ENCODE measurements around the gene MPDU1. TPM values are rescaled to one million over a fixed set of nuclear protein-coding genes. Genes with fewer than 3 reads are reported as not detected.
"Not testable (repeated sequence)": the region's sequence is repeated elsewhere in the genome, so short reads cannot be mapped to it uniquely, and the experiment has no call there.

The MPDU1 gene
- total RNA-seq, 2 experiments from 2014 or later, result 50.9 to 51.4 TPM

DNA sequence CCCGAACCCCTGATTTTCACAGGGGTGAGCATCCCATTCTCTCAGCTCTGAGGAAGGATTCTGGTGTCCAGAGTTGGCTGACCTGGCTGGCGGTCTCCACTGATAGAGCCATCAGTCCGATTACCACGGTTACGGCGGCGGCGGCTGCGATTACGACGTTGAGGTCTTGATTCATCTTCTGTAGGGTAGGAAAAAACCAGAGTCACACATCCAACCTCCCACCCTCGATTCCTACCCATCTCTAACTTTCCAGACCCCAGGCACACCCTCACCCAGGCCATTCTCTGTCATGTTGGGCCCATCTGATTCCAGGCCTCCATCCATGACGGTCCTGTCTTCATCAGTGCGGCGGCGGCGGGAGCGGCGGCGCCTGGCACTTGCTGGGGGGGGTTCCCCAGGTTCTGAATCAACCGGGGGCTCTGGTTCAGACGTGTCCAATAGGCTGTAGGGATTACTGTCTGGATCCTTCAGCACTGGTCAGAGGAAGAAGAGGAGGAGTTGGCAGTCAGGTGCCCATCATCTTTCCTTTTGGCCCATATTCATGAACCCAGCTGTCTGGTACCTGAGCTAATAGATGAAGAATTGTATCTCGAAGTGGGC, 8.9 kb downstream of the MPDU1 start:
- Mint-ChIP-seq H3K4me1 (ENCODE audit: low read depth) (no peaks in the 10 kb centered on the region), H3K36me3 (ENCODE audit: low read depth) (peaks cover 55% of the 10 kb centered on the region), H3K27me3 (no peaks in the 10 kb centered on the region), H3K27ac (no peak overlapping the region), H3K9me3 (no peaks in the 10 kb centered on the region), H3K4me3 (no peak overlapping the region)
- ATAC-seq (no peak), DNase-seq (no peak)
- intact Hi-C loops (cut with micrococcal nuclease), result no loop called here
- TF ChIP-seq, protein P1, sequence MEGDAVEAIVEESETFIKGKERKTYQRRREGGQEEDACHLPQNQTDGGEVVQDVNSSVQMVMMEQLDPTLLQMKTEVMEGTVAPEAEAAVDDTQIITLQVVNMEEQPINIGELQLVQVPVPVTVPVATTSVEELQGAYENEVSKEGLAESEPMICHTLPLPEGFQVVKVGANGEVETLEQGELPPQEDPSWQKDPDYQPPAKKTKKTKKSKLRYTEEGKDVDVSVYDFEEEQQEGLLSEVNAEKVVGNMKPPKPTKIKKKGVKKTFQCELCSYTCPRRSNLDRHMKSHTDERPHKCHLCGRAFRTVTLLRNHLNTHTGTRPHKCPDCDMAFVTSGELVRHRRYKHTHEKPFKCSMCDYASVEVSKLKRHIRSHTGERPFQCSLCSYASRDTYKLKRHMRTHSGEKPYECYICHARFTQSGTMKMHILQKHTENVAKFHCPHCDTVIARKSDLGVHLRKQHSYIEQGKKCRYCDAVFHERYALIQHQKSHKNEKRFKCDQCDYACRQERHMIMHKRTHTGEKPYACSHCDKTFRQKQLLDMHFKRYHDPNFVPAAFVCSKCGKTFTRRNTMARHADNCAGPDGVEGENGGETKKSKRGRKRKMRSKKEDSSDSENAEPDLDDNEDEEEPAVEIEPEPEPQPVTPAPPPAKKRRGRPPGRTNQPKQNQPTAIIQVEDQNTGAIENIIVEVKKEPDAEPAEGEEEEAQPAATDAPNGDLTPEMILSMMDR (IDR thresholded peaks at IDR 0.05), result no peak
- POLR2A ChIA-PET, result interaction anchor here (0.8 to 1.5 kb wide), 3 partner anchors 12 to 94 kb away, joined by 3 read pairs; partner anchors contain the start of gene CD68
- CTCF ChIA-PET, result interaction anchor here (0.6 to 1.1 kb wide), 3 partner anchors 26 to 81 kb away, joined by 3 to 5 read pairs (median 3); no protein-coding TSS in a partner anchor

DNA sequence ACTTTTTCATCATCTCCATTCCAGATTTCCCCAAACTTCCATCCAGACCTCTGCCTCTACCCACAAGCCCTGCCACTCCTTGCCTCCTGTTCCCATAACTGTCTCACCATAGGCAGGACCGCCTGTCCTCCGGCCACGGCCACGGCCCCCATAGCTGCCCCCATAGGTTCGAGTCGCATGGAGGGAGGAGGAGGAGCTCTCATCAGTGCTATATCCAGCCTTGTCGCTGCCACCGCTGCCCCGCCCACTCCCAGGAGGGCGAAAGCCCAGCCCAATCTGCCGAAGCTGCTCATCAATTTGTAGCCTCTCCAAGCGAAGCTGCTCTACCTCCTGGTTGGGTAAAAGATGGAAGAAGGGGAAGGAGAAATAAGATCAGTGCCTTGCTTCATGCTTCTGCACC, 9.6 kb downstream of the MPDU1 start:
- ChIA-PET CTCF (interaction anchor here (0.8 to 2.1 kb wide), 2 partner anchors 33 to 94 kb away, joined by 3 to 7 read pairs; partner anchors contain the start of gene TP53), POLR2A (interaction anchor here (1.2 to 1.5 kb wide), 2 partner anchors 13 to 93 kb away, joined by 3 read pairs; no protein-coding TSS in a partner anchor)
- H3K4me1 Mint-ChIP-seq (ENCODE audit: low read depth), result no peaks in the 10 kb centered on the region
- intact Hi-C loops (cut with micrococcal nuclease), result no loop called here
- no peak overlapping the region for H3K4me3 Mint-ChIP-seq
- DNase-seq, result no peak
- no peaks in the 10 kb centered on the region for H3K27me3 Mint-ChIP-seq
- H3K36me3 Mint-ChIP-seq (ENCODE audit: low read depth), result peaks cover 47% of the 10 kb centered on the region
- no peak for ATAC-seq
- TF ChIP-seq, protein P1 (IDR thresholded peaks at IDR 0.05), result no peak
- H3K27ac Mint-ChIP-seq, result peak overlapping the region; percentile 8
- H3K9me3 Mint-ChIP-seq, result no peaks in the 10 kb centered on the region

DNA sequence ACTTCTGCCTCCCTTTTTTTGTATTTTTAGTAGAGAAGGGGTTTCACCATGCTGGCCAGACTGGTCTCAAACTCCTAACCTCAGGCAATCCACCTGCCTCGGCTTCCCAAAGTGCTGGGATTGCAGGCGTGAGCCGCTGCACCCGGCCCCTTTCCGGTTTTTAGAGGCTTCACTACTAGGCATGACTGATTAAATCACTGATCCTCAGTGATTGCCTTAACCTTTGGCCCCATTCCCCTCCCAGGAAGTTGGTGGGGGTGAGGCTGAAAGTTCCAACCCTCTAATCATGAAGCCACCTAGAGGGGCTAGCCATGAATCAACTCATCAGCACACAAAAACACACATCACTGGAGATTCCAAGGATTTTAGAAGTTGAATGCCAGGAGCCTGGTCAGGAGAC, 13.9 kb downstream of the MPDU1 start:
- H3K27me3 Mint-ChIP-seq; H3K4me3 Mint-ChIP-seq; intact Hi-C loops (cut with micrococcal nuclease); POLR2A ChIA-PET; H3K27ac Mint-ChIP-seq; H3K9me3 Mint-ChIP-seq; DNase-seq; ATAC-seq; H3K4me1 Mint-ChIP-seq (ENCODE audit: low read depth): not testable (repeated sequence)
- H3K36me3 Mint-ChIP-seq (ENCODE audit: low read depth), result peaks cover 41% of the 10 kb centered on the region
- CTCF ChIA-PET, result interaction anchor here (0.6 kb wide), 2 partner anchors 13 to 82 kb away, joined by 3 read pairs; no protein-coding TSS in a partner anchor

DNA sequence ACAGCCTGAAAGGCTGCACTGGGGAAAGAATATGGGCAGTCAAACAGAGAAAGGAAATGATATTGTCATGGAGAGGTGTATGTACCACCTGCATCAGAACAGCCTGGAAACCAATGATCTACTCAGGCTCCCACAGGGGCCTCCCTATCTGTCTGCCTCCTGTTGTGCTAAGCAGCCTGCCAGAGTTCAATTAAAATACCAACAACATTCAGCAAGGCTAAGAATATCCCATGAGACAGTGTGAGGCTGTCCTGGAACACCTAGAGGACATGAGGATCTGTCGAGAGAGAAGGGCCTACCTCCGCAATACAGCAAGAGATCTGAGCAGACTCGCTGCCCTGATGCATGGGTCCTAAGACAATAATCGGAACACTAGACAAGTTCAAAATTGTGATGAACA, 22.6 kb downstream of the MPDU1 start:
- DNase-seq, result no peak
- TF ChIP-seq, protein P1 (IDR thresholded peaks at IDR 0.05), result no peak
- H3K4me1 Mint-ChIP-seq (ENCODE audit: low read depth), result peaks cover 15% of the 10 kb centered on the region
- H3K27me3 Mint-ChIP-seq, result no peaks in the 10 kb centered on the region
- no peak for ATAC-seq
- H3K27ac Mint-ChIP-seq, result no peak overlapping the region
- no peak overlapping the region for H3K4me3 Mint-ChIP-seq
- H3K9me3 Mint-ChIP-seq, result no peaks in the 10 kb centered on the region
- intact Hi-C loops (cut with micrococcal nuclease), result no loop called here
- H3K36me3 Mint-ChIP-seq (ENCODE audit: low read depth), result peaks cover 19% of the 10 kb centered on the region
- CTCF ChIA-PET, result interaction anchor here (0.9 to 1.1 kb wide), 2 partner anchors 9 to 18 kb away, joined by 3 to 4 read pairs; no protein-coding TSS in a partner anchor
- POLR2A ChIA-PET, result interaction anchor here (0.7 to 1.5 kb wide), 2 partner anchors 8 to 73 kb away, joined by 3 to 4 read pairs; no protein-coding TSS in a partner anchor

DNA sequence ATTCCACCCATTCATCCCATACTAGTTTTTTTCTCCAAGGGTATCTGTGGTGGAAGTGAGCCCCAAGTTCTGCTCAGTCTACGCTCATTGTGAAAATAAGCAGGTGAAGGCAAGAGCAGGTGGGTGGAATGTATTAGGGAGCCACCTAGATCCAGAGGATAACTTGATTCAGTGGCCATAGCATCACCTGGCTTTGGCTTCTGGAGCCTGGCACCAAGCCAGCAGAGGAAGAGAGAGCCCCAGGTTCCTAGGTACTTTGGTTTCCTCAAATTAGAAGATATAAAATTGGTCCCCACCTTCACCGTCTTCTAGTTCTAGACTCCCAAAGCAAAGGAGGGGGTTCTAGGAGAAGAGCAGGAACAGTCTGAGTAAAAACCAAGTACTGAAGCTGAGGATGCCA, 27.0 kb downstream of the MPDU1 start:
- no peaks in the 10 kb centered on the region for H3K27me3 Mint-ChIP-seq
- no peak overlapping the region for H3K4me3 Mint-ChIP-seq
- ATAC-seq (no peak), DNase-seq (no peak)
- ChIA-PET POLR2A (interaction anchor here (1.9 kb wide), 1 partner anchor 15 kb away, joined by 7 read pairs; no protein-coding TSS in a partner anchor), CTCF (interaction anchor here (1.0 kb wide), 1 partner anchor 13 kb away, joined by 3 read pairs; no protein-coding TSS in a partner anchor)
- intact Hi-C loops (cut with micrococcal nuclease), result no loop called here
- no peak overlapping the region for H3K27ac Mint-ChIP-seq
- TF ChIP-seq, protein P1 (IDR thresholded peaks at IDR 0.05), result no peak
- H3K4me1 Mint-ChIP-seq (ENCODE audit: low read depth), result peaks cover 37% of the 10 kb centered on the region
- peaks cover 7% of the 10 kb centered on the region for H3K36me3 Mint-ChIP-seq (ENCODE audit: low read depth)
- no peaks in the 10 kb centered on the region for H3K9me3 Mint-ChIP-seq

Data from activated CD8-positive, alpha-beta T cell treated with anti-CD3 and anti-CD28 coated beads for 36 hours (primary cell).